HG03159 (cell line): ENCODE data around the gene CDC42BPA.

Experiments
- ATAC-seq: cut with Tn5 transposase; IDR thresholded peaks from one replicate; pipeline ENCODE4 v1.9.1; 2021; ENCODE audit warnings: mild to moderate bottlenecking, moderate library complexity; ENCODE audit not compliant: unreplicated experiment

The CDC42BPA gene

GRCh38 chr1:227335242-227336020 lies 17.1 kb upstream of the CDC42BPA start:
- no peak for ATAC-seq

GRCh38 chr1:227333423-227333822 lies 15.1 kb upstream of the CDC42BPA start:
- ATAC-seq: no peak

- no peak for ATAC-seq
Measured at GRCh38 chr1:227330279-227331076, 12.2 kb upstream of the CDC42BPA start.

GRCh38 chr1:227328405-227329019 lies 10.2 kb upstream of the CDC42BPA start:
- ATAC-seq: no peak

DNA sequence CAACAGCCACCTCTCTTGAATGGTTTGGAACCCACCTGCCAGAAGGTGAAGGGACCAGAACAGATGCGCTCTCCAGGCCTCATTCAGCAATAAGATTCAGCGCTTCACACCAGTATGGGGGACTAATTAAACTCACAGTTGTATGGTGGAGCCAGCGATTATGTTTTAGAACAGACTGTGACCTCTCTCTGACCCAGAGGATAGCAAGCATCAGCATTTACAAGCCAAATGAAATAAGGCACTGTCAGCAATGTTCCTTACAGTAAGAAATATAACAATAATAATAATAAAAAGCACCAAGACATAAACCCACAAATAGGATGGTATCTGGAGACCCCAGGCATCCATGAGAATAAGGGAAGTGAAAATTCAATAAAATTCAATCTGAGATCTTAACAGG lies 6.9 kb upstream of the CDC42BPA start:
- ATAC-seq: no peak

DNA sequence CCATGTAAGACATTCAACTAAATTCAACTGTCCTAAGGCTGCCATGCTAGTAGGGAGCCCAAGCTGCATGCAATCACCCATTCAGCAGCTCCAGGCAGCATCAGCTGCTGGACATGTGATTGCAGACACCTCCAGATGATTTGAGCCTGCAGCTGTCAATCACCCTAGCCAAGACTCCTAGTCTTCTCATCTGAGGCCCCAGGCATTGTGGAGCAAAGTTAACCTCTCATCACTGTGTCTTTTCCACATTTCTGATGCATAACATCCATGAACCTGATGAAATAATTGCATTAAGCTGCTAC lies 5.6 kb upstream of the CDC42BPA start:
- ATAC-seq: no peak

DNA sequence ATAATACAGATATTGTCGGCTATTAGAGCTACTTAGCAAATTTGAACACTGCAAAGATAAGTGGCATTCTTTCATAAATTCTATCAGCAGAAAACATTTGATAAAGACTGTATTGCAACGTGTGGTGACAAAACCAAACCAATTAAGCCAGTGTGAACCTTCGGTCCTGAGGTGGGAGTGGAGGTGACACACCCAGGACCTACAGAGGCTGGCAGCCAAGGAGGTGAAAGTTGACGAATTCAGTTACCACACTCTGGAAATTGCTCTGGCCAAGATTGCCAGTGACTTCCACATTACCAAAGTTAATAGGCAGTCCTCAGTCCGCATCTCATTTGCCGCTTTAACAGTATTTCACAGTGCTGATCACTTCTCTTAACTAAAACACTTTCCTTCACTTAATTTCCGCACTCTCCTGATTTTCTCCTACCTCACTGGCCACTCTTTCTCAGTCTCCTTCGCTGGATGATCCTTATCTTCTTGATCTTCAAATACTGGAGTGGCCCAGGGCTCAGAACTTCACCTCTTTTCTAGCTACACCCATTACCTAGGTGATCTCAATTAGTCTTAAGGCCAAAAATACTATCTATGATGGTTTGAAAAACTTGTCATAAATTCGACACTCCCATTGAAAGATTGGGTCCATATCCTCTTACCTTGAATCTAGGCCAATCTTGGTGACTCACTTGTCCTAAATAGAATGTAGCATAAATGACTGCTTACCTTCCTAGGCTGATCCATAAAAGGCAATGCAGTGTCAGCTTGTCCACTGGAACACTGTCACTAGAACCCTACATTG lies 5.1 kb upstream of the CDC42BPA start:
- no peak for ATAC-seq

- no peak for ATAC-seq
Measured at GRCh38 chr1:227322376-227322775, 4.1 kb upstream of the CDC42BPA start.

DNA sequence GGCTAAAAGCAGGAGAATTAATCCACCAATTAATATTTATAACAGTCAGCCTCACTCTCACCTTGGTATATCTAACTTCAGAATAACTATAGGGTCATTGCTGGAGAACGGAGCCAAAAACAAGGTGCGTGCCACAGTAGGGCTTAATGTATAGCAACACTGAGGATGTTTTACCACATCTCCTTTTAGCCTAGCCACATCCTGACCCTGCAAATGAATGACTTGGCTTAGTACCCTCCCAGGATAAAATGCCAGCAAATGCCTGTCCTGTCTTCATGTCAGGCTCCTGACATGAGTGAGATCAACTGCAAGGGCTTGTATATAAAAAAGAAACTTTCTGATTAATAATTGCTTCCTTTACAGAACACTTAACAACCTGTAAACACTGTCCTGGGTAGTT lies 2.7 kb upstream of the CDC42BPA start:
- peak; percentile 42 for ATAC-seq

DNA sequence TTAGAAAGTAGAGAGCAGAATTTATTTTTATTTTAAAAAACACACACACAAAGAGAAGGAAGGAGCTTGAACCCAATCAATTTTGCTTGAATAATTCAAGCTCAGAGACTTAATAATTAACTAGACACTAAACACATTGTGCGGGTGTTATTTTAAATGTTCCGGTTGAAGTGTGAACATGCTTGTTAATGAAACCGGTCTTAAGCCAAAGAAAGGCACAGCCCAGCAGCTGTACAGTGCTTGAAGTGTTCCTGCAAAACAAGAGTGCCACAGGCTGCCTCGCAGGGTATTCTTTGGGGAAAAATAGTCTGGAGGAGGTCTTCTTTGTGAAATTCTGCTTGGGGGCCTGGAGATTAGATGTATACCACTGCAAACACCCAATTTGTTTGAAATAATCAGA lies 2.2 kb upstream of the CDC42BPA start:
- ATAC-seq: no peak

DNA sequence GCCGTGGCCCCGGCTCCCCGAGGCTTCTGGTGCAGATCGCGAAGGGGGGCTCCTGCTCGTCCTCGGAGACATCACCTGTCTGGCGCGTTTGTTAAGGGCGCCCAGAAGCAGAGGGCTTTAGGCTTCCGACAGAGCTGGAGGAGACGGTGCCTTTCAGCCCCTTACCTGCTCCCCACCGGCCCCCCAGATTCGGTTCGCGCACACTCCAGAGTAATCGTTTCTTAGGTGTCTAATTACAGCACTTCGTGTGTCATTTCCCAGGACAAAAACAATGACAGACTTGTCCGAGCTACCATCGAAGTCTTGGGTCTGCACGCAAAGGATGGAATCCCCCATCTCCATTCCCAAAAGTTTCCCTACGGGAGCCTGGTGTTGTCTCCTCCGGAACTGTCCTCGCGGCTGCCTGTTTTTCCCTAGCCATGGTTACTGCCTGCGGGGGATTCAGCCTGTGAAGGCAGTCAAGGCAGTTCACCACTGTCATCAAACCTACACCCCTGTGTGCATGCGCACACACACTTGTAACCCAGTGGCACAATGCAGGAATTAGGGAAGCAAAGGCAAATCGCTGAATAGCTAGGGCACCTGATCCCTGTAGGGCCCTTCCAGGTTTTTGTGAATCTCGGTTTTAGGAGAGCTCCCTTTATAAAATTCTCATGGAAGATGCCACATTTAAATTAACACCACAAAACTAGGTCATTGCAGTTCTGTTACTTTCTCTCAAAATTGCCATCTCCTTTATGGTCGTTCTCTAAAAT lies 738 bp upstream of the CDC42BPA start:
- no peak for ATAC-seq

GRCh38 chr1:227317523-227318015 lies 723 bp downstream of the CDC42BPA start:
- ATAC-seq: no peak

DNA sequence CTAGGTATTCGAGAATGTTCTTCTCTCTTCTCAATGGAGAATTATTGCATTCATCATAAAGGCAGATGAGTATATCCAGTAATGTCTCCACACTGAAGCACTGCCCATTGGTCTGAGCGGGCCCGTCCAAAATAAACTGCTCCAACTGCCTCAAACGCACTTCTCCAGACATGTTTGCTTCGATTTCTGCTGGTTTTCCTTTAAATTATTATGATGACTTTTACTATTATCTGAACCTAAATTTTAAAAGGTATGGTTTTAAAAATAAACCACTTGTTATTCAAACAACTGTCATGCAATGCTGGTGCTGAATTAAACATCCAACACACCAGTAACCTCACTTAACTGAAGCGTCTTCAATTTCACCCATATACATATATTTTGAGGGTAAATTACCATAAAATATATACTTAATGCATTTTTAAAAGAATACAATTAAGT lies 1.3 kb downstream of the CDC42BPA start:
- no peak for ATAC-seq

DNA sequence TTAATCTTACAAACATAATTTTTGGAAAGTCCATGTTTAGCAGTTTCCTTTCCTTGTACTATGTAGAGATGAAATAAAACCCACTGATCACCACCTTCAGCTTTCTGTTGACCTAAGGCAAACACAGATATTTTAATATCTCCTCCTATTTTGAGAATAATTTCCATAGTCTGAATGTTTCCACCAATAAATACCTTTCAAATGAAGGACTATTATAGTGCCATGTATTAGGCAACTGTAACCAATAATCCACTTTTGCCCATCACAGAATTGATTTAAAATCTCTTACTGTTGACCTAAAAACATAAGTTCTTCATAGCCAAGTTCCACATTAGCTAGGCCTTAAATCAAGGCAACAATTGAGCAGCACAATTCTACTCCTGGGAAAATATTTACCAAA lies 1.8 kb downstream of the CDC42BPA start:
- ATAC-seq: no peak

GRCh38 chr1:227315629-227316346 lies 2.5 kb downstream of the CDC42BPA start:
- ATAC-seq: no peak

DNA sequence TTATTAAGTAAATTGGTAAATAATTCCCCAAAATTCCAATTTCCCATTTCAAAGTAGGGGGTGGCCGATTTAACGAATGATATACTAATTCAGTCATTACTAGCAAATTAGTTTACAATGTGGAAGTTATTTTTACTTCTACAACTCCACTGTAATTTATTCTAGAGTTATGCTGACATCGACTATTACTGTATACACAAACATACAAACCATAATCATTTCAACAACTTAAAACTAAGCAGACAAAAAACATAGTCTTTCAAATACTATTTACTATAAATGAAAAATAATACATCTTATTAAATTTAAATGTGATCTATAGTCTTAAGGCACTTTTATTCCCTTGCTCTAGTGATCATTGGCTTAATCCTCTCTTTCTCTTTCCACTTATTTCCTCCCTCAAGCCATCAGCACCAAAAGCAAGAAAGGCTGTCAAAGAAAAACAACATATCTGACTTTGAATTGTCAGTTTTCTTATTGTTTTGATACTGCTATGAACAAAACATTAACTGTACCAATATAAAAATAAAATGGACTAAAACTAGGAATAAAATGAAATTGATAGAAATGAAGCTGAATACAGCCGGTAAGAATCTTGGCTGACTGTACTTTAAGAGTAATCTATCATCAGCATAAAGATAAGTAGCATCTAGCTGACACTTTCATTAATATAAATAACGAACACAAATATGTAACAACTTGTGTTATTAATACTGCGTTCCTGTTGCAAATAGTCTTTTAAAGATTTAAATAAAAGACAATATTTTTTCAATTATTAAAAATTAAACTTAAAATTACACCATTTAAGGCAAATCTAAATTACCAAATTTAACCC lies 4.1 kb downstream of the CDC42BPA start:
- no peak for ATAC-seq

- ATAC-seq: no peak
Measured at GRCh38 chr1:227312361-227313025, 5.8 kb downstream of the CDC42BPA start.

GRCh38 chr1:227311389-227312001 lies 6.8 kb downstream of the CDC42BPA start:
- no peak for ATAC-seq
